ENCODE measurements around the gene PCDHA6. TPM values are rescaled to one million over a fixed set of nuclear protein-coding genes. Genes with fewer than 3 reads are reported as not detected.
"Not testable (repeated sequence)": the region's sequence is repeated elsewhere in the genome, so short reads cannot be mapped to it uniquely, and the experiment has no call there.

PCDHA6 gene
- total RNA-seq = not detected

GRCh38 chr5:140827704-140828361 is at the start of gene PCDHA6:
PCDHA6 (plus strand) TSS chr5:140827960; CDS start chr5:140828092, 132 bp downstream.
- Mint-ChIP-seq H3K27ac (no peak within 1 kb of the TSS), H3K36me3 (ENCODE audit: low read depth) (peaks cover 10% of the 10 kb centered on the region), H3K27me3 (ENCODE audit: low read depth) (peaks cover 45% of the 10 kb centered on the region), H3K4me3 (no peak within 1 kb of the TSS), H3K4me1 (ENCODE audit: low read depth) (no peaks in the 10 kb centered on the region), H3K9me3 (peaks cover 17% of the 10 kb centered on the region)
- intact Hi-C loops (cut with micrococcal nuclease) = no loop called here
- CTCF ChIA-PET = interaction anchor here (0.7 kb wide), 1 partner anchor 71 kb away, joined by 3 read pairs; no protein-coding TSS in a partner anchor
- no peak for DNase-seq

- Mint-ChIP-seq H3K4me1 (ENCODE audit: low read depth) (no peaks in the 10 kb centered on the region), H3K27me3 (ENCODE audit: low read depth) (peaks cover 8% of the 10 kb centered on the region), H3K27ac (no peak overlapping the region), H3K4me3 (no peak overlapping the region), H3K9me3 (peaks cover 51% of the 10 kb centered on the region), H3K36me3 (ENCODE audit: low read depth) (peaks cover 5% of the 10 kb centered on the region)
- CTCF ChIA-PET = no interaction called here
- intact Hi-C loops (cut with micrococcal nuclease) = no loop called here
- no peak for DNase-seq
Observed at GRCh38 chr5:140780512-140780911, 47.2 kb upstream of the PCDHA6 start.

- Mint-ChIP-seq H3K27ac (no peak within 1 kb of the TSS), H3K36me3 (ENCODE audit: low read depth) (peaks cover 19% of the 10 kb centered on the region), H3K4me3 (no peak within 1 kb of the TSS), H3K9me3 (peaks cover 45% of the 10 kb centered on the region), H3K27me3 (ENCODE audit: low read depth) (peaks cover 37% of the 10 kb centered on the region), H3K4me1 (ENCODE audit: low read depth) (no peaks in the 10 kb centered on the region)
- intact Hi-C loops (cut with micrococcal nuclease) = no loop called here
- CTCF ChIA-PET = interaction anchor here (0.6 to 1.1 kb wide), 3 partner anchors 28 to 275 kb away, joined by 3 to 7 read pairs (median 5); no protein-coding TSS in a partner anchor
- no peak for DNase-seq
Observed at GRCh38 chr5:140785905-140786686, 41.7 kb upstream of the PCDHA6 start, which contains the start of gene PCDHA1. PCDHA1 (plus strand) TSS chr5:140786140.

- intact Hi-C loops (cut with micrococcal nuclease) = not testable (repeated sequence)
Observed at GRCh38 chr5:140787422-140787821, 40.3 kb upstream of the PCDHA6 start.

GRCh38 chr5:140787849-140788504 is 39.8 kb upstream of the PCDHA6 start:
- H3K27ac Mint-ChIP-seq; H3K4me3 Mint-ChIP-seq; H3K4me1 Mint-ChIP-seq (ENCODE audit: low read depth); intact Hi-C loops (cut with micrococcal nuclease); CTCF ChIA-PET; DNase-seq: not testable (repeated sequence)
- Mint-ChIP-seq H3K36me3 (ENCODE audit: low read depth) (peaks cover 18% of the 10 kb centered on the region), H3K9me3 (peaks cover 36% of the 10 kb centered on the region), H3K27me3 (ENCODE audit: low read depth) (peaks cover 48% of the 10 kb centered on the region)

More at GRCh38 chr5:140787422-140787821, 40.3 kb upstream of the PCDHA6 start:
- H3K27me3 Mint-ChIP-seq (ENCODE audit: low read depth) = peaks cover 42% of the 10 kb centered on the region
- H3K4me3 Mint-ChIP-seq; CTCF ChIA-PET; H3K27ac Mint-ChIP-seq; DNase-seq; H3K4me1 Mint-ChIP-seq (ENCODE audit: low read depth): not testable (repeated sequence)
- H3K36me3 Mint-ChIP-seq (ENCODE audit: low read depth) = peaks cover 18% of the 10 kb centered on the region
- H3K9me3 Mint-ChIP-seq = peaks cover 41% of the 10 kb centered on the region

- CTCF ChIA-PET = no interaction called here
- H3K27ac Mint-ChIP-seq = no peak overlapping the region
- H3K4me1 Mint-ChIP-seq (ENCODE audit: low read depth) = no peaks in the 10 kb centered on the region
- H3K4me3 Mint-ChIP-seq = no peak overlapping the region
- H3K36me3 Mint-ChIP-seq (ENCODE audit: low read depth) = peaks cover 26% of the 10 kb centered on the region
- H3K9me3 Mint-ChIP-seq = peaks cover 38% of the 10 kb centered on the region
- no peak for DNase-seq
- H3K27me3 Mint-ChIP-seq (ENCODE audit: low read depth) = peaks cover 52% of the 10 kb centered on the region
- intact Hi-C loops (cut with micrococcal nuclease) = no loop called here
Observed at GRCh38 chr5:140791089-140791488, 36.7 kb upstream of the PCDHA6 start.

- peaks cover 12% of the 10 kb centered on the region for H3K36me3 Mint-ChIP-seq (ENCODE audit: low read depth)
- peaks cover 19% of the 10 kb centered on the region for H3K9me3 Mint-ChIP-seq
- intact Hi-C loops (cut with micrococcal nuclease) = no loop called here
- no peak within 1 kb of the TSS for H3K4me3 Mint-ChIP-seq
- DNase-seq = no peak
- peaks cover 33% of the 10 kb centered on the region for H3K27me3 Mint-ChIP-seq (ENCODE audit: low read depth)
- no peak within 1 kb of the TSS for H3K27ac Mint-ChIP-seq
- H3K4me1 Mint-ChIP-seq (ENCODE audit: low read depth) = no peaks in the 10 kb centered on the region
- CTCF ChIA-PET = no interaction called here
Observed at GRCh38 chr5:140794595-140795258, 33.0 kb upstream of the PCDHA6 start, which contains the start of gene PCDHA2. PCDHA2 (plus strand) TSS chr5:140794852.

GRCh38 chr5:140795259-140795641 is 32.5 kb upstream of the PCDHA6 start:
- no peak for DNase-seq
- Mint-ChIP-seq H3K27me3 (ENCODE audit: low read depth) (peaks cover 35% of the 10 kb centered on the region), H3K27ac (no peak overlapping the region), H3K9me3 (peaks cover 20% of the 10 kb centered on the region), H3K4me3 (no peak overlapping the region), H3K4me1 (ENCODE audit: low read depth) (no peaks in the 10 kb centered on the region), H3K36me3 (ENCODE audit: low read depth) (peaks cover 13% of the 10 kb centered on the region)
- CTCF ChIA-PET = no interaction called here
- intact Hi-C loops (cut with micrococcal nuclease) = no loop called here

GRCh38 chr5:140796072-140796717 is 31.6 kb upstream of the PCDHA6 start:
- intact Hi-C loops (cut with micrococcal nuclease) = not testable (repeated sequence)
- H3K9me3 Mint-ChIP-seq = peaks cover 24% of the 10 kb centered on the region

GRCh38 chr5:140796718-140797095 is 31.1 kb upstream of the PCDHA6 start:
- no peaks in the 10 kb centered on the region for H3K4me1 Mint-ChIP-seq (ENCODE audit: low read depth)
- H3K27me3 Mint-ChIP-seq (ENCODE audit: low read depth) = peaks cover 44% of the 10 kb centered on the region
- H3K9me3 Mint-ChIP-seq = peaks cover 27% of the 10 kb centered on the region
- CTCF ChIA-PET = no interaction called here
- H3K4me3 Mint-ChIP-seq = no peak overlapping the region
- no peak overlapping the region for H3K27ac Mint-ChIP-seq
- DNase-seq = no peak
- intact Hi-C loops (cut with micrococcal nuclease) = no loop called here
- H3K36me3 Mint-ChIP-seq (ENCODE audit: low read depth) = peaks cover 16% of the 10 kb centered on the region

More at GRCh38 chr5:140796072-140796717, 31.6 kb upstream of the PCDHA6 start:
- H3K4me3 Mint-ChIP-seq; DNase-seq; CTCF ChIA-PET; H3K27ac Mint-ChIP-seq; H3K4me1 Mint-ChIP-seq (ENCODE audit: low read depth): not testable (repeated sequence)
- peaks cover 15% of the 10 kb centered on the region for H3K36me3 Mint-ChIP-seq (ENCODE audit: low read depth)
- peaks cover 40% of the 10 kb centered on the region for H3K27me3 Mint-ChIP-seq (ENCODE audit: low read depth)

- Mint-ChIP-seq H3K4me3 (no peak within 1 kb of the TSS), H3K36me3 (ENCODE audit: low read depth) (peaks cover 10% of the 10 kb centered on the region), H3K9me3 (peaks cover 28% of the 10 kb centered on the region), H3K27ac (no peak within 1 kb of the TSS), H3K4me1 (ENCODE audit: low read depth) (no peaks in the 10 kb centered on the region), H3K27me3 (ENCODE audit: low read depth) (peaks cover 38% of the 10 kb centered on the region)
- CTCF ChIA-PET = no interaction called here
- DNase-seq = no peak
- intact Hi-C loops (cut with micrococcal nuclease) = no loop called here
Observed at GRCh38 chr5:140800816-140801493, 26.8 kb upstream of the PCDHA6 start, which contains the start of gene PCDHA3. PCDHA3 (plus strand) TSS chr5:140801057.

Measured in activated naive CD4-positive, alpha-beta T cell treated with anti-CD3 and anti-CD28 coated beads for 36 hours (primary cell).